ENCODE measurements around the gene TMEM225. TPM values are rescaled to one million over a fixed set of nuclear protein-coding genes. Genes with fewer than 3 reads are reported as not detected.

Gene TMEM225
- total and polyA plus RNA-seq, 10 of the 15 experiments (the other 5 are each of a cell fraction or from before 2014, with no cell fraction given), result not detected

Other genes with a start within 250 kb of the TMEM225 start
Only the 7 nearest of the 14 such genes appear.
- not detected in 2 replicates for gene OR6M1, start 79.3 kb downstream of the TMEM225 start, total RNA-seq (2014; rRNA removed)
- gene OR6M1, start 79.3 kb downstream of the TMEM225 start, total RNA-seq (2014; rRNA removed; fragmentation: Illumina TruSeq; extraction: Trizol), result not detected in 2 replicates
- not detected in 2 replicates for gene OR6M1, start 79.3 kb downstream of the TMEM225 start, total RNA-seq (2021)
- gene OR6M1, start 79.3 kb downstream of the TMEM225 start, polyA plus RNA-seq (2011; rRNA removed), result not detected in 2 replicates
- gene OR6M1, start 79.3 kb downstream of the TMEM225 start, polyA plus RNA-seq (2014; fragmentation: Illumina TruSeq; extraction: Trizol), result not detected in 2 replicates
- gene OR6M1, start 79.3 kb downstream of the TMEM225 start, polyA plus RNA-seq (2014; fragmentation: Nextera tagmentation; extraction: Ambion mirVana), result not detected
- not detected in 2 replicates for gene OR6M1, start 79.3 kb downstream of the TMEM225 start, polyA plus RNA-seq (2014; rRNA removed)
- gene OR6M1, start 79.3 kb downstream of the TMEM225 start, polyA plus RNA-seq (2016; fragmentation: Nextera tagmentation; extraction: Ambion mirVana), result not detected
- gene OR8D4, start 16.5 kb upstream of the TMEM225 start, total RNA-seq (2014; rRNA removed), result not detected in 2 replicates
- not detected in 2 replicates for gene OR8D4, start 16.5 kb upstream of the TMEM225 start, total RNA-seq (2014; rRNA removed; fragmentation: Illumina TruSeq; extraction: Trizol)
- not detected in 2 replicates for gene OR8D4, start 16.5 kb upstream of the TMEM225 start, total RNA-seq (2021)
- not detected in 2 replicates for gene OR8D4, start 16.5 kb upstream of the TMEM225 start, polyA plus RNA-seq (2011; rRNA removed)
- gene OR8D4, start 16.5 kb upstream of the TMEM225 start, polyA plus RNA-seq (2014; fragmentation: Illumina TruSeq; extraction: Trizol), result not detected in 2 replicates
- not detected for gene OR8D4, start 16.5 kb upstream of the TMEM225 start, polyA plus RNA-seq (2014; fragmentation: Nextera tagmentation; extraction: Ambion mirVana)
- not detected in 2 replicates for gene OR8D4, start 16.5 kb upstream of the TMEM225 start, polyA plus RNA-seq (2014; rRNA removed)
- gene OR8D4, start 16.5 kb upstream of the TMEM225 start, polyA plus RNA-seq (2016; fragmentation: Nextera tagmentation; extraction: Ambion mirVana), result not detected
- gene OR4D5, start 53.9 kb upstream of the TMEM225 start, total RNA-seq (2014; rRNA removed), result not detected in 2 replicates
- gene OR4D5, start 53.9 kb upstream of the TMEM225 start, total RNA-seq (2014; rRNA removed; fragmentation: Illumina TruSeq; extraction: Trizol), result not detected in 2 replicates
- gene OR4D5, start 53.9 kb upstream of the TMEM225 start, total RNA-seq (2021), result not detected in 2 replicates
- gene OR4D5, start 53.9 kb upstream of the TMEM225 start, polyA plus RNA-seq (2011; rRNA removed), result not detected in 2 replicates
- gene OR4D5, start 53.9 kb upstream of the TMEM225 start, polyA plus RNA-seq (2014; fragmentation: Illumina TruSeq; extraction: Trizol), result not detected in 2 replicates
- gene OR4D5, start 53.9 kb upstream of the TMEM225 start, polyA plus RNA-seq (2014; fragmentation: Nextera tagmentation; extraction: Ambion mirVana), result not detected
- not detected in 2 replicates for gene OR4D5, start 53.9 kb upstream of the TMEM225 start, polyA plus RNA-seq (2014; rRNA removed)
- not detected for gene OR4D5, start 53.9 kb upstream of the TMEM225 start, polyA plus RNA-seq (2016; fragmentation: Nextera tagmentation; extraction: Ambion mirVana)
- gene OR6T1, start 58.2 kb upstream of the TMEM225 start, total RNA-seq (2014; rRNA removed), result not detected in 2 replicates
- gene OR6T1, start 58.2 kb upstream of the TMEM225 start, total RNA-seq (2014; rRNA removed; fragmentation: Illumina TruSeq; extraction: Trizol), result not detected in 2 replicates
- not detected in 2 replicates for gene OR6T1, start 58.2 kb upstream of the TMEM225 start, total RNA-seq (2021)
- gene OR6T1, start 58.2 kb upstream of the TMEM225 start, polyA plus RNA-seq (2011; rRNA removed), result not detected in 2 replicates
- not detected in 2 replicates for gene OR6T1, start 58.2 kb upstream of the TMEM225 start, polyA plus RNA-seq (2014; fragmentation: Illumina TruSeq; extraction: Trizol)
- not detected for gene OR6T1, start 58.2 kb upstream of the TMEM225 start, polyA plus RNA-seq (2014; fragmentation: Nextera tagmentation; extraction: Ambion mirVana)
- not detected in 2 replicates for gene OR6T1, start 58.2 kb upstream of the TMEM225 start, polyA plus RNA-seq (2014; rRNA removed)
- gene OR6T1, start 58.2 kb upstream of the TMEM225 start, polyA plus RNA-seq (2016; fragmentation: Nextera tagmentation; extraction: Ambion mirVana), result not detected
- gene OR10S1, start 92.1 kb upstream of the TMEM225 start, total RNA-seq (2014; rRNA removed), result not detected in 2 replicates
- not detected in 2 replicates for gene OR10S1, start 92.1 kb upstream of the TMEM225 start, total RNA-seq (2014; rRNA removed; fragmentation: Illumina TruSeq; extraction: Trizol)
- not detected in 2 replicates for gene OR10S1, start 92.1 kb upstream of the TMEM225 start, total RNA-seq (2021)
- not detected in 2 replicates for gene OR10S1, start 92.1 kb upstream of the TMEM225 start, polyA plus RNA-seq (2011; rRNA removed)
- gene OR10S1, start 92.1 kb upstream of the TMEM225 start, polyA plus RNA-seq (2014; fragmentation: Illumina TruSeq; extraction: Trizol), result not detected in 2 replicates
- not detected for gene OR10S1, start 92.1 kb upstream of the TMEM225 start, polyA plus RNA-seq (2014; fragmentation: Nextera tagmentation; extraction: Ambion mirVana)
- not detected in 2 replicates for gene OR10S1, start 92.1 kb upstream of the TMEM225 start, polyA plus RNA-seq (2014; rRNA removed)
- gene OR10S1, start 92.1 kb upstream of the TMEM225 start, polyA plus RNA-seq (2016; fragmentation: Nextera tagmentation; extraction: Ambion mirVana), result not detected
- not detected in 2 replicates for gene OR10G6, start 109.5 kb upstream of the TMEM225 start, total RNA-seq (2014; rRNA removed)
- not detected in 2 replicates for gene OR10G6, start 109.5 kb upstream of the TMEM225 start, total RNA-seq (2014; rRNA removed; fragmentation: Illumina TruSeq; extraction: Trizol)
- gene OR10G6, start 109.5 kb upstream of the TMEM225 start, total RNA-seq (2021), result not detected in 2 replicates
- not detected in 2 replicates for gene OR10G6, start 109.5 kb upstream of the TMEM225 start, polyA plus RNA-seq (2011; rRNA removed)
- gene OR10G6, start 109.5 kb upstream of the TMEM225 start, polyA plus RNA-seq (2014; fragmentation: Illumina TruSeq; extraction: Trizol), result not detected in 2 replicates
- not detected for gene OR10G6, start 109.5 kb upstream of the TMEM225 start, polyA plus RNA-seq (2014; fragmentation: Nextera tagmentation; extraction: Ambion mirVana)
- not detected in 2 replicates for gene OR10G6, start 109.5 kb upstream of the TMEM225 start, polyA plus RNA-seq (2014; rRNA removed)
- not detected for gene OR10G6, start 109.5 kb upstream of the TMEM225 start, polyA plus RNA-seq (2016; fragmentation: Nextera tagmentation; extraction: Ambion mirVana)
- not detected in 2 replicates for gene OR10G4, start 127.3 kb upstream of the TMEM225 start, total RNA-seq (2014; rRNA removed)
- gene OR10G4, start 127.3 kb upstream of the TMEM225 start, total RNA-seq (2014; rRNA removed; fragmentation: Illumina TruSeq; extraction: Trizol), result not detected in 2 replicates
- gene OR10G4, start 127.3 kb upstream of the TMEM225 start, total RNA-seq (2021), result not detected in 2 replicates
- not detected in 2 replicates for gene OR10G4, start 127.3 kb upstream of the TMEM225 start, polyA plus RNA-seq (2011; rRNA removed)
- gene OR10G4, start 127.3 kb upstream of the TMEM225 start, polyA plus RNA-seq (2014; fragmentation: Illumina TruSeq; extraction: Trizol), result not detected in 2 replicates
- gene OR10G4, start 127.3 kb upstream of the TMEM225 start, polyA plus RNA-seq (2014; fragmentation: Nextera tagmentation; extraction: Ambion mirVana), result not detected
- not detected in 2 replicates for gene OR10G4, start 127.3 kb upstream of the TMEM225 start, polyA plus RNA-seq (2014; rRNA removed)
- gene OR10G4, start 127.3 kb upstream of the TMEM225 start, polyA plus RNA-seq (2016; fragmentation: Nextera tagmentation; extraction: Ambion mirVana), result not detected

Data from GM12878 (cell line).